ENCODE results near the gene TBC1D22A.

Gene TBC1D22A

DNA sequence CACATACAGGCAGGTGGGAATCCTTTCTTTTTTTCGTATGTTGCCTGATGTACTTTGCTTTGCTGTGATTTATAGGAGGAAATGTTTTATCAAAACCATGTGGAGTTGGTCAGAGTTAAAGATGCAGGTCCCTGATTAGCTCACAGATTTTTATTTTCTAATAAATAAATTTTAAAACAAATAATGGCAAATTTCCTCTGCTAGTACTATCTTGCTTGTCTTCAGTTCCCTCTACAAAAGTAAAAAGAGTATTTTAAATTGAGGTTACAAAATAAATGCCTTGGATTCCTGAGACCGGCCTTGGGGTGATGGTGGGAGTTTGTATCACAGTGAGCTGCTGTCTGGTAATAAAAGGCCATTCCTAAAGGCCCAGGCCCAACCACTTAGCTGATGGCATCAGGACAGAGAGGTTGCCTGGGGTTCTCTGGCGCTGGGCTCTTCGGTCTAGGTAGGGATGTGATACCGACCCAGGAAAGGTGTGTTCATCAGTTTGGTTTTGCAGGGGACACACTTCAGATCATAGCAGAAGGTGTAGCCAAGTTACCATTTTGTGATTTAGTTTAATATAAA is 129.0 kb downstream of the TBC1D22A start:
- DNase-seq: no peak

GRCh38 chr22:46892866-46893265 is 130.4 kb downstream of the TBC1D22A start:
- no peak for DNase-seq

DNA sequence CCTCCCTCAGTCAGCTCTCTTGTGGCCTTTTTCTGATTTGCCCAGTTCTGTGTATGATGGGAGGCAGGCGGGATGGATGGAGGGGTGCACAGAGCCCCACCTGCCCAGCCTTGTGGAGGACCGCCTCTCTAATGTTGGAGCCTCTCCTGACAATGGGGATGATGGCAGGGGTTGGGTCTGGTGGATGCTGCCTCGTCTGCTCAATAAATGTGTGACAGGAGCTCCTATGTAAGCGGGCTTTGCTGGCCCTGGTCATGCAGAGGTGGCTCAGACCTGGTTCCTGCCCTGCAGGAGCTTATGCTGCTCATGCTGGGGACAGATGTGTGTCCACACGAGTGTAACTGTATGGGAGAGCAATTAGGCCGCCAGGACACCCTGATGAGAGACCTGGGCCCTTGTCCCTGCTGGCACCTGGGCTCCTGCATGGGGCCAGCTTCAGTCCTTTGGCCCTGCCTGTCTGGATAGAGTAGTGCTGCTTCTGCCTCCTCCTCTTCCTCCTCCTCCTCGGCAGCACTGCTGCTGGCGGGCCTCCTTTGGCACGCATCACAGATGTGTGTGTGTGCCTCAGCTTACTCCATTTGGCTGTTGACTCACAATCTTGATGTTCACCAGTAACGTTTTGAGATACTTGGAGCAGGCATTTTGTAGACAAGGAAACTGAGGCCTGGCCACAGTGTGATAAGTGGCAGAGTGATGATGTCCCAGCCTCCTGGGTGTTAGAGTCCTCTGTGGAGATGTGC is 131.0 kb downstream of the TBC1D22A start:
- DNase-seq: no peak

DNA sequence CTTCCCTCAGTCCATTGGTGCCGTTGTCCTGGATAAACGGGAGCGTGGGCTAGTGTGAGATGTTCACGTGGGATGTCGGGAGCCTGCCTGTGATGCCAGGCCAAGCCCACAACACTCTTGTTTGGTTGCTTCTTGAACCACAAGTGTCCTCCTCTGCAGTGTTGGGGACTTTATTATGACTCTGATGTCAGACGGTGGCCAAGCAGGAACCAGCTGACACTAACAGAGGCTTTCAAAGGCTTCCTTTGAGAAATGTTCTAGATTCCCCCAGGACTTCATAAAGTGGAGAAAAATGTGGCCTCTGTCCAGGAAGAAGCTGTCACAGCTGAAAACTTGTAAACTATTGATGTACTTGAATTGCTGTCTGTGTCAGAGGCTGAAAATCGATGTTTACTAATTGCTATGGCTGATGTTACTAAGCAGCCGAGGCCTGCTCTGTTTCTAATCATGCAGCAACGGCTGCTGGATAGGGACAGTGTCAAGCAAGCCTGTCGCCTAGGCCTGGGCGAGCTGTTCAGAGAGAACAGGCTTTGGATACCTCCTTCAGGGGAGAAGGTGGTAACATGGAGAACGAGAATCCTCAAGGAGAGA is 131.7 kb downstream of the TBC1D22A start:
- DNase-seq: no peak

GRCh38 chr22:46894851-46895640 is 132.6 kb downstream of the TBC1D22A start:
- no peak for DNase-seq

GRCh38 chr22:46895753-46896152 is 133.3 kb downstream of the TBC1D22A start:
- no peak for DNase-seq

GRCh38 chr22:46896166-46896565 is 133.7 kb downstream of the TBC1D22A start:
- no peak for DNase-seq

- DNase-seq: no peak
These were observed 134.3 kb downstream of the TBC1D22A start for GRCh38 chr22:46896568-46897245.

- no peak for DNase-seq
These were observed 134.8 kb downstream of the TBC1D22A start for GRCh38 chr22:46897246-46897623.

DNA sequence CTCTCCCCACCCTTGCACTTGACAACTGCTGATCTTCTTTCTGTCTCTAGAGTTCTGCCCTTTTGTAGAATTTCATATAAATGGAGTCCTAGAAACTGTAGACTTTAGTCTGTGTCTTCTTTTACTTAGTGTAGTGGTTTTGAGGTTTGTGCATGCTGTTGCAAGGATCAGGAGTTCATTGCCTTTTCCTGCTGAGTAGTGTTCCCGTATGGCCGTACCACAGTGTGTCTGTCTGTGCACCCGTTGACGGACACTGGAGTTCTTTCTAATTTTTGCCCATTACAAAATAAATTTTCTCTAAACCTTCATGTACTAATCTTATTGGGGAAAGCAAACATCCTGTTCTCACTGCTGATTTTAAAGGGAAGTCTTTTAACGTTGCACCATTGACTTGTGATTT is 138.1 kb downstream of the TBC1D22A start:
- no peak for DNase-seq

DNA sequence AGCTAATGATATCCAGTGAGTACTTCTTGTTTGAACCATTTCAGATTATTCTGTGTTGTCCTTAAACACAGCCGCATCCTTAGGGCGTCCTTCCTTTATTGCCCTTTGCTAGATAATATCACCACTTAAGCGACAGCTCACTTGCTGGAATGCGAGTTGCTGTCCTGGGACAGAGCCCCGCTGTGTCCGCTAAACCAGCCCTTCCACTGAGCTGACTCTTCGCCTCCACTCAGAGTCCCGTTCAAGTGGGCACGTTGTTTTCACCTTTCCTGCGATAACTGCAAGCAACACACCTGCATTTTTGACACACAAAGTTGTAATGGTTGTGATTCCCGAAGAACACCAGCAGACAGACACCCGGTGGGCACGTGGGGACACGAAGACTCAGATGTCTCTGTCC is 140.0 kb downstream of the TBC1D22A start:
- no peak for DNase-seq

GRCh38 chr22:46902998-46903916 is 140.8 kb downstream of the TBC1D22A start:
- no peak for DNase-seq

DNA sequence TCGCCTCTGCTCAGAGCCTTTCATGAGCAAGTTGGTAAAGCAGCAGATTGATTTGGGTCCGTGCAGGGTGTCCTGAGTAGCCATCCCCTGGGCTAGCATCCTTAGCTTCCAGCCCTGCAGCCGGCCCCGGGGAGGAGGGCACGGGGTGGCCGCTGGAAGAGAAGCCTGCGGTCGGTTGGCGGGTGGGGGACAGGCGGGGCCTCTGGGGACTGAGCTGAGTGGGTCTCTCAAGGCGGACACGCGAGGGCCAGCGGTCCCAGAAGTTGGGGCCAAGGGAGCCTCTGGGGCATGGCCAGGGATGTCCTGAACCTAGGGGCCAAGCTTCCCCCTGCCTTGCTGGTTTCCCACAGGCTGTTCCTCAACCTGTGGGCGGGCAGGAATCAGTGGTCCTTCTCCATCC is 143.0 kb downstream of the TBC1D22A start:
- no peak for DNase-seq

GRCh38 chr22:46905834-46906233 is 143.4 kb downstream of the TBC1D22A start:
- no peak for DNase-seq

DNA sequence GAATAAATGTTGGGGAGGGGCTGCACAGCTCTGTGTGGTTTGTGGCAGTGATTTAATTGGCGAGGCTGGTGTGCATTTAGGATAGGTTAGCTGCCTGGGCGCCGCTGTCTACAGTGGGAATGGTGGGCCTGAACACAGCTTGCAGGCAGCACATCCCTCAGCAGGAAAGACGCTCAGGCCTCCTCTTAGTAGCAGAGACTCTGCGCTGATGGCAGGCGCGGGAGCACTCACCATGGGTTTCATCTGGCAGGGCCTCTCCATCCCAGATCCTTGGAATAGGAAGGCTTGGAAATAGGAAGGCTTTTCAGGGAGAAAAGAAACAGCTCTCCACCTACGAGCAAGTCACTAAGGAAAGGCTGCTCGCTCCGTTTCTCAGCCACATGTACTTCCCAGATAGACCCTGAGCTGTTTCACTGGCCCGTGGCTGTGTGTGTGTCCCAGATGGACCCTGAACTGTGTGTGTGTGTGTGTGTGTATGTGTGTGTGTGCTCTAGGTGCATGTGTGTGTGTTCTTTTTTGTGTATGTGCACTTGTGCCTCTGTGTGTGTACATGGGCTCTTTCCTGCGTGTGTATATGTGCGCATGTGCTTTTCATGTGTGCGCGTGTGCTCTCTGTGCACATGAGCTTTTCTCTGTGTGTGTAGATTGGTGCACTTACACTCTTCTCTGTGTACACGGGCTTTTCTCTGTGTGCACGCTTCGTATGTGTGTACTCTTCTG is 144.0 kb downstream of the TBC1D22A start:
- no peak for DNase-seq

- DNase-seq: no peak
These were observed 145.1 kb downstream of the TBC1D22A start for GRCh38 chr22:46907241-46908215.

- no peak for DNase-seq
These were observed 146.2 kb downstream of the TBC1D22A start for GRCh38 chr22:46908641-46909107.

- no peak for DNase-seq
These were observed 147.0 kb downstream of the TBC1D22A start for GRCh38 chr22:46909237-46910030.

DNA sequence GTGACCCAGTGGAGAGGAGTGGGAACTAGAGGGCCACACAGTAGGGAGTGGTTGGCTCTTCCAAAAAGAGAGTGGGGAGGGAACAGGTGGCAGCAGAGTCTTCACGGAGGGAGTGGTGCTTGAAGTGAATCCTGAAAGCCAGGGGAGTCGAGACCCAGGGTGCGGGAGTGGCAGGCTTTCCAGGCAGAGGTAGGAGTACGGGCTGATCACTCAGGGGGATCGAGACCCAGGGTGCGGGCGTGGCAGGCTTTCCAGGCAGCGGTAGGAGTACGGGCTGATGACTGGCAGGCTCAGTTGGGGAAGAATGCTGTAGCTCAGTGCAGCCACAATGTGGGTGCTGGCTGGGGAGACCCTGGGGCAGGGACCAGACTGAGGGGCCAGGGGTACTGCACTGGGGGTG is 148.2 kb downstream of the TBC1D22A start:
- no peak for DNase-seq
